SK-N-SH treated with all-trans-retinoic acid at 6 μM for 48 hours (cell line): ENCODE data around the gene FSD2.

Experiments used
- ATAC-seq: fragments of 200-7000 bp; cut with Tn5 transposase; 3 replicates; pipeline ENCODE4 v1.9.1; 2020; ENCODE audit warnings: mild to moderate bottlenecking, moderate library complexity
- ARNTL ChIP-seq: fragments of 450-650 bp; formaldehyde crosslinking; IDR thresholded peaks from 2 replicates; pipeline ENCODE4 v1.5.0; 2020; ENCODE audit warnings: low read depth, mild to moderate bottlenecking, moderate library complexity, borderline replicate concordance
- ESRRG ChIP-seq: fragments of 250-450 bp; sonication (Bioruptor Pico); IDR thresholded peaks from 2 replicates; pipeline ENCODE4 v1.6.1; 2021; ENCODE audit warnings: mild to moderate bottlenecking
- GLIS3 ChIP-seq: fragments of 250-450 bp; sonication (Bioruptor Pico); IDR thresholded peaks from 2 replicates; pipeline ENCODE4 v1.5.0; 2020; ENCODE audit warnings: mild to moderate bottlenecking, moderate library complexity
- ISL1 ChIP-seq: fragments of 250-450 bp; sonication (Bioruptor Pico); IDR thresholded peaks from 2 replicates; pipeline ENCODE4 v2.1.2; 2022; ENCODE audit warnings: mild to moderate bottlenecking, moderate library complexity
- OSR1 ChIP-seq: fragments of 250-450 bp; sonication (Bioruptor Pico); IDR thresholded peaks from 2 replicates; pipeline ENCODE4 v1.8.0; 2022; ENCODE audit warnings: moderate library complexity, mild to moderate bottlenecking, inconsistent platforms
- POU6F1 ChIP-seq: fragments of 250-450 bp; sonication (Bioruptor Pico); IDR thresholded peaks from 2 replicates; pipeline ENCODE4 v1.8.0; 2021; ENCODE audit warnings: low read depth, mild to moderate bottlenecking, moderate library complexity, borderline replicate concordance
- PPARA ChIP-seq: fragments of 250-450 bp; sonication (Bioruptor Pico); IDR thresholded peaks from 2 replicates; pipeline ENCODE4 v1.5.0; 2020; ENCODE audit warnings: mild to moderate bottlenecking, borderline replicate concordance
- RARB ChIP-seq: fragments of 250-450 bp; sonication (Bioruptor Pico); IDR thresholded peaks from 2 replicates; pipeline ENCODE4 v1.8.0; 2021; ENCODE audit warnings: mild to moderate bottlenecking, moderate library complexity
- SNAI2 ChIP-seq: fragments of 250-450 bp; sonication (Bioruptor Pico); IDR thresholded peaks from 2 replicates; pipeline ENCODE4 v1.5.0; 2020; ENCODE audit warnings: mild to moderate bottlenecking, moderate library complexity
- TCF4 ChIP-seq: fragments of 250-450 bp; sonication (Bioruptor Pico); IDR thresholded peaks from 2 replicates; pipeline ENCODE4 v1.8.0; 2021; ENCODE audit warnings: mild to moderate bottlenecking, moderate library complexity, borderline replicate concordance
- TOX ChIP-seq: fragments of 250-450 bp; sonication (Bioruptor Pico); IDR thresholded peaks from 2 replicates; pipeline ENCODE4 v1.8.0; 2021; ENCODE audit warnings: mild to moderate bottlenecking, moderate library complexity, borderline replicate concordance
- TSHZ2 ChIP-seq: fragments of 250-450 bp; sonication (Bioruptor Pico); IDR thresholded peaks from 2 replicates; pipeline ENCODE4 v1.5.0; 2020; ENCODE audit warnings: mild to moderate bottlenecking, moderate library complexity
- ZC3H10 ChIP-seq: fragments of 250-450 bp; sonication (Bioruptor Pico); IDR thresholded peaks from 2 replicates; pipeline ENCODE4 v1.5.1; 2021; ENCODE audit warnings: mild to moderate bottlenecking, moderate library complexity
- ZFP3 ChIP-seq: fragments of 250-450 bp; sonication (Bioruptor Pico); IDR thresholded peaks from 2 replicates; pipeline ENCODE4 v1.5.0; 2020; ENCODE audit warnings: mild to moderate bottlenecking, moderate library complexity
- ZNF565 ChIP-seq: fragments of 450-650 bp; formaldehyde crosslinking; conservative IDR thresholded peaks from 2 replicates; pipeline ENCODE4 v1.5.0; 2020; ENCODE audit warnings: low read depth, mild to moderate bottlenecking, moderate library complexity
- ZNF70 ChIP-seq: fragments of 450-650 bp; formaldehyde crosslinking; IDR thresholded peaks from 2 replicates; pipeline ENCODE4 v1.5.0; 2020; ENCODE audit warnings: mild to moderate bottlenecking, moderate library complexity
- ZNF8 ChIP-seq: fragments of 450-650 bp; formaldehyde crosslinking; IDR thresholded peaks from 2 replicates; pipeline ENCODE4 v1.5.0; 2020; ENCODE audit warnings: mild to moderate bottlenecking, moderate library complexity
- TF ChIP-seq, protein P1 (sequence below): fragments of 250-450 bp; sonication (Bioruptor Pico); IDR thresholded peaks from 2 replicates; pipeline ENCODE4 v1.5.1; 2021; ENCODE audit warnings: mild to moderate bottlenecking, moderate library complexity

The FSD2 gene

GRCh38 chr15:82833362-82833682 lies 27.5 kb upstream of the FSD2 start:
- no peak for ATAC-seq

DNA sequence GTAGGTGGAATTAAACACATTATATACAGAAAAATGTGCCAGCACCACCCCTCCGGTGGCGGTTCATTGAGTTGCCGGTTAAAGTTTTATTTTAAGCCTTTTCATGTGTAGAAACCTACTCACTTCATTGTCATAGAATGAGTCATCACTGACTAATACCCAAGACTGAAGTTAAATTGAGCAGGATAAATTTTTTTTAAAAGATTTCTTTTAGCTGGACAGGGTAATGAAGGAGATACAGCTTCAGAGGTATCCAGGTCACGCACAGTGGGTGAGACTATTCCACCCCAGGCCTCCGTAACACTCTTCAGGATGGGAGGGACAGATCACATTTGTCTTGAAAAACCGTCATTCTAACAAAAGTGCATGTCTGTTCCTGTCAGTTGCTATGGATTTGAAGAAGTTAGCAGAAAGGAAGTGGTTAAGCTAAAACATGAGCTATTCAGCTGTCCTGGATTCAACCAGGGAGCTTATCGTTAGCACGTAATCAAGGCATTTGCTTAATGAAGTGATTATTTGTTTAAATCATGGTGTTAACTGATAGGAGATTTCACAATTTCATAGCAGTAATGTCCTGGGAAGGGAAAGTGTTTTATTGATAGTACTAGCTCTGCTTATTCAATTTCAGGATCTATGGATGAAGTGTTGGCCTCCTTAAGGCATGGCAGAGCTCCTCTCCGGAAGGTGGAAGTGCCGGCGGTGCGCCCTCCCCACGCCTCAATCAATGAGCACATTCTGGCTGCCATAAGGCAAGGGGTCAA lies 26.9 kb upstream of the FSD2 start:
- peak; percentile 90 for ATAC-seq

More at GRCh38 chr15:82833362-82833682, 27.5 kb upstream of the FSD2 start:
- no peak for TF ChIP-seq ZC3H10 (CRISPR knock-in tag)
- TF ChIP-seq ZFP3 = no peak
- no peak for TF ChIP-seq SNAI2 (CRISPR knock-in tag)

DNA sequence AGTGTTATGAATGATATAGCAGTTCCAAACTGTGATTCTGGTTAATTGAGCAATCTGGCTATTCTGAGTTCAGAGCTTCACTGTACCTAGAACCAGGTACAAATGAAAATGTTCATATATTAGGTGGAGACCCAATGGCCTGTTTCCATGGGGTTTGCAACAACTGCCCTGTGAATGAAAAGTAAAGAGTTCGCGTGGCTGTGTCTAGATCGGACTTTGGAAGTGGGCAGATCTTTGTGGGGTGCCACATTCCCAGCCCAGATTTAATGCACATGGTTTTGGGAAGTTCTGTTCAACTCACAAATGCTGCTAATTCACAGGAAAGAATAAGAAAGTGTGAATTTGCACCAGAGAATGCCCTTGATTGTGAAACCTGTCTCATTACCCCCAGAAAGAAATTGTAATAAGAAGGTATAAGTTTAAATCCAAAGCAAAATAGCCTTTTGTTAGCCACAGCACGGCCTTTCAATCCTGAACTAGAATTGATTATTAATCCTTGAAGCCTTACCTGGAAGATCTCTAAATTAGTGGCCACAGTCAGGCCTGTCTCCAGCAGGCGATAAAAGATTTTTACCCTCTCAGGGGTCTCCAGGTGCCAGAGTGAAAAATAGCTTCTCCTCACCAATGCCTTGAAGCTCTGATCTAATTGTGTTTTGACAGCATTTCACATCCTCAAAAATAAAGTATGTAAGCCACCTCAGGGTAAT lies 26.2 kb upstream of the FSD2 start:
- TF ChIP-seq OSR1 (no peak), POU6F1 (no peak), ZNF8 (CRISPR knock-in tag) (no peak), ESRRG (CRISPR knock-in tag) (no peak), TSHZ2 (CRISPR knock-in tag) (no peak), TCF4 (CRISPR knock-in tag) (no peak), ISL1 (no peak), ZFP3 (no peak), ZC3H10 (CRISPR knock-in tag) (no peak), SNAI2 (CRISPR knock-in tag) (no peak), GLIS3 (no peak), ZNF565 (CRISPR knock-in tag) (no peak), ARNTL (CRISPR knock-in tag) (no peak), TOX (CRISPR knock-in tag) (no peak), ZNF70 (CRISPR knock-in tag) (no peak), PPARA (CRISPR knock-in tag) (no peak)
- TF ChIP-seq, protein P1, sequence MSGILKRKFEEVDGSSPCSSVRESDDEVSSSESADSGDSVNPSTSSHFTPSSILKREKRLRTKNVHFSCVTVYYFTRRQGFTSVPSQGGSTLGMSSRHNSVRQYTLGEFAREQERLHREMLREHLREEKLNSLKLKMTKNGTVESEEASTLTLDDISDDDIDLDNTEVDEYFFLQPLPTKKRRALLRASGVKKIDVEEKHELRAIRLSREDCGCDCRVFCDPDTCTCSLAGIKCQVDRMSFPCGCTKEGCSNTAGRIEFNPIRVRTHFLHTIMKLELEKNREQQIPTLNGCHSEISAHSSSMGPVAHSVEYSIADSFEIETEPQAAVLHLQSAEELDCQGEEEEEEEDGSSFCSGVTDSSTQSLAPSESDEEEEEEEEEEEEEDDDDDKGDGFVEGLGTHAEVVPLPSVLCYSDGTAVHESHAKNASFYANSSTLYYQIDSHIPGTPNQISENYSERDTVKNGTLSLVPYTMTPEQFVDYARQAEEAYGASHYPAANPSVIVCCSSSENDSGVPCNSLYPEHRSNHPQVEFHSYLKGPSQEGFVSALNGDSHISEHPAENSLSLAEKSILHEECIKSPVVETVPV (CRISPR knock-in tag) = no peak
- ATAC-seq = peak; percentile 50; the same call in 2 of the 3 replicates

More for the DNA sequence above, 26.9 kb upstream of the FSD2 start:
- TF ChIP-seq SNAI2 (CRISPR knock-in tag) = no peak
- no peak for TF ChIP-seq RARB (CRISPR knock-in tag)
- peak; percentile 12; the same call in 1 of the 2 replicates for TF ChIP-seq ISL1

GRCh38 chr15:82830427-82831173 lies 24.7 kb upstream of the FSD2 start:
- no peak for ATAC-seq
- TF ChIP-seq, protein P1 (CRISPR knock-in tag) = no peak
- TF ChIP-seq TSHZ2 (CRISPR knock-in tag) = no peak
- TF ChIP-seq POU6F1 = no peak
- TF ChIP-seq TCF4 (CRISPR knock-in tag) = no peak
- TF ChIP-seq GLIS3 = no peak
- no peak for TF ChIP-seq ZNF565 (CRISPR knock-in tag)
- TF ChIP-seq ZC3H10 (CRISPR knock-in tag) = no peak
- no peak for TF ChIP-seq ZNF8 (CRISPR knock-in tag)
